CD4-positive, alpha-beta memory T cell (primary cell): ENCODE results near the gene PSME3IP1. TPM values are rescaled to one million over a fixed set of nuclear protein-coding genes. Genes with fewer than 3 reads are reported as not detected.
A peak's percentile ranks its signal among the peaks of the same experiment; 100 is the strongest.

Experiments used
- CTCF ChIA-PET: fragments of 350-600 bp; sonication (Branson Sonifier 250); formaldehyde crosslinking; loops from one replicate; lab custom pipeline; 2021; ENCODE audit warnings: inconsistent platforms; ENCODE audit not compliant: partially characterized antibody; lab: Charles Lee
- POLR2A ChIA-PET: fragments of 350-600 bp; sonication (Branson Sonifier 250); formaldehyde crosslinking; loops from one replicate; lab custom pipeline; 2021; ENCODE audit not compliant: partially characterized antibody; lab: Charles Lee
- DNase-seq, 5 donors: peaks; one replicate each; pipeline versions ENCODE4 v3.0.0 to v3.0.0-alpha.2; 2020 to 2022; ENCODE audit warnings: mixed read lengths in 1 of 5
- H3K27ac ChIP-seq: one replicate; pipeline ENCODE4 v1.7.0; 2013; ENCODE audit warnings: low read depth, low read length
- H3K27me3 ChIP-seq: 2 replicates; pipeline ENCODE4 v1.7.0; 2013; ENCODE audit warnings: mild to moderate bottlenecking, low read length, moderate library complexity; ENCODE audit not compliant: insufficient read depth
- H3K36me3 ChIP-seq: 2 replicates; pipeline ENCODE4 v1.7.0; 2013; ENCODE audit warnings: mild to moderate bottlenecking, low read length, moderate library complexity; ENCODE audit not compliant: insufficient read depth
- H3K4me1 ChIP-seq: 2 replicates; pipeline ENCODE4 v1.7.0; 2013; ENCODE audit warnings: mild to moderate bottlenecking, low read length, moderate library complexity; ENCODE audit not compliant: insufficient read depth
- H3K4me3 ChIP-seq, 2 donors: one replicate each; pipeline ENCODE4 v1.7.0; 2013; ENCODE audit warnings: low read length in 2 of 2, mild to moderate bottlenecking in 1 of 2
- H3K9me3 ChIP-seq, 2 donors: one replicate each; pipeline ENCODE4 v1.7.0; 2013; ENCODE audit warnings: low read length in 2 of 2, control low read depth in 1 of 2; ENCODE audit not compliant: control insufficient read depth in 1 of 2
- H3K27ac Mint-ChIP-seq, 7 donors: one replicate each; pipeline ENCODE4 v1.8.0; 2020 to 2021; ENCODE audit warnings: mixed read lengths in 7 of 7, mild to moderate bottlenecking in 6 of 7, inconsistent platforms in 3 of 7, moderate library complexity in 3 of 7
- H3K27me3 Mint-ChIP-seq, 2 donors: one replicate each; pipeline ENCODE4 v1.8.0; 2020 to 2021; ENCODE audit warnings: mixed read lengths in 2 of 2
- H3K36me3 Mint-ChIP-seq, 2 donors: one replicate each; pipeline ENCODE4 v1.8.0; 2020 to 2021; ENCODE audit warnings: mixed read lengths in 2 of 2, inconsistent platforms in 1 of 2, mild to moderate bottlenecking in 1 of 2
- H3K4me1 Mint-ChIP-seq, 4 donors: one replicate each; pipeline ENCODE4 v1.8.0; 2020 to 2021; ENCODE audit warnings: mixed read lengths in 4 of 4, mild to moderate bottlenecking in 1 of 4
- H3K4me3 Mint-ChIP-seq, 8 donors: one replicate each; pipeline ENCODE4 v1.8.0; 2020 to 2021; ENCODE audit warnings: mixed read lengths in 8 of 8, mild to moderate bottlenecking in 7 of 8, moderate library complexity in 6 of 8, inconsistent platforms in 3 of 8
- H3K9me3 Mint-ChIP-seq, 8 donors: one replicate each; pipeline ENCODE4 v1.8.0; 2020 to 2021; ENCODE audit warnings: mixed read lengths in 8 of 8, mild to moderate bottlenecking in 5 of 8, inconsistent platforms in 3 of 8, moderate library complexity in 1 of 8
- intact Hi-C: fragments of 100-400 bp; cut with micrococcal nuclease; formaldehyde crosslinking; loops from one replicate; pipeline ENCODE4 v1.15.1; 2023
- polyA plus RNA-seq, 2 donors: library from polyadenylated mRNA; unstranded; fragments of 300-500 nt; fragmentation: Illumina TruSeq; gene quantifications; one replicate each; pipeline ENCODE4 v1.2.3, GENCODE V29; 2021
- total RNA-seq, 2 experiments: library from RNA; stranded (reverse); gene quantifications; one replicate each; pipeline ENCODE4 v1.2.3, GENCODE V29; 2021

PSME3IP1 gene
- total RNA-seq (100 to 1,000 TPM; 147 to 157 TPM), polyA plus RNA-seq (10 to 100 TPM; 59.9 to 64.5 TPM)

- Histone ChIP-seq H3K27me3 (no peaks in the 10 kb centered on the region), H3K4me3 (peak within 1 kb of the TSS; percentile 88), H3K4me1 (peaks cover 45% of the 10 kb centered on the region), H3K9me3 (no peaks in the 10 kb centered on the region), H3K27ac (peak within 1 kb of the TSS; percentile 87), H3K36me3 (no peaks in the 10 kb centered on the region)
- ChIA-PET CTCF (interaction anchor here (0.9 to 2.0 kb wide), 5 partner anchors 9 to 231 kb away, joined by 3 to 10 read pairs (median 3); partner anchors contain the start of genes ARL2BP and CPNE2), POLR2A (interaction anchor here (0.6 to 2.4 kb wide), 34 partner anchors 9 to 940 kb away, joined by 3 to 15 read pairs (median 4); partner anchors contain the start of genes ARL2BP, CIAPIN1, COQ9 and CPNE2)
- DNase-seq = peak; percentile 99 to 100 (median 100)
- peak within 1 kb of the TSS; percentile 97 to 99 (median 99) for H3K4me3 Mint-ChIP-seq
- intact Hi-C loops = loop anchor here (1.0 to 10.0 kb wide), 6 partner anchors 59 to 259 kb away; partner anchors contain the start of genes ARL2BP, CIAPIN1, COQ9 and HERPUD1
- peaks cover 36 to 60% (median 48%) of the 10 kb centered on the region in 4 donors for H3K4me1 Mint-ChIP-seq
- no peaks in the 10 kb centered on the region for H3K9me3 Mint-ChIP-seq
- H3K36me3 Mint-ChIP-seq = peaks cover 0 to 28% of the 10 kb centered on the region in 2 donors
- H3K27me3 Mint-ChIP-seq = no peaks in the 10 kb centered on the region
- peak within 1 kb of the TSS; percentile 95 to 99 (median 97) for H3K27ac Mint-ChIP-seq
These were observed at the start of gene PSME3IP1, which contains the start of gene RSPRY1 for GRCh38 chr16:57185945-57186871. TSS of gene PSME3IP1 (minus strand) at chr16:57186039. CDS start at chr16:57173854, 12,185 bp downstream. TSS of gene RSPRY1 (plus strand) at chr16:57186329. CDS start at chr16:57204659, 18,330 bp downstream.

GRCh38 chr16:57235128-57236021, 49.5 kb upstream of the PSME3IP1 start:
- no peaks in the 10 kb centered on the region for H3K27me3 ChIP-seq
- H3K9me3 Mint-ChIP-seq = no peaks in the 10 kb centered on the region
- peaks cover 69 to 73% of the 10 kb centered on the region in 2 donors for H3K36me3 Mint-ChIP-seq
- peaks cover 56% of the 10 kb centered on the region for H3K36me3 ChIP-seq
- H3K9me3 ChIP-seq = no peaks in the 10 kb centered on the region
- no peak overlapping the region for H3K4me3 ChIP-seq
- no peak overlapping the region for H3K4me3 Mint-ChIP-seq
- H3K27ac ChIP-seq = no peak overlapping the region
- H3K27ac Mint-ChIP-seq = peak overlapping the region in 4 of 7 donors; percentile 14 to 46 (median 28)
- no peaks in the 10 kb centered on the region for H3K4me1 Mint-ChIP-seq
- CTCF ChIA-PET = no interaction called here
- POLR2A ChIA-PET = no interaction called here
- no peak for DNase-seq
- intact Hi-C loops = no loop called here
- H3K27me3 Mint-ChIP-seq = no peaks in the 10 kb centered on the region
- no peaks in the 10 kb centered on the region for H3K4me1 ChIP-seq

- Histone ChIP-seq H3K27ac (no peak overlapping the region), H3K4me3 (no peak overlapping the region), H3K36me3 (peaks cover 58% of the 10 kb centered on the region), H3K9me3 (no peaks in the 10 kb centered on the region), H3K4me1 (no peaks in the 10 kb centered on the region), H3K27me3 (no peaks in the 10 kb centered on the region)
- Mint-ChIP-seq H3K27me3 (no peaks in the 10 kb centered on the region), H3K9me3 (no peaks in the 10 kb centered on the region), H3K27ac (no peak overlapping the region), H3K4me1 (no peaks in the 10 kb centered on the region), H3K36me3 (peaks cover 68 to 75% of the 10 kb centered on the region in 2 donors), H3K4me3 (no peak overlapping the region)
- no peak for DNase-seq
- ChIA-PET POLR2A (no interaction called here), CTCF (no interaction called here)
- intact Hi-C loops = no loop called here
These were observed 48.9 kb upstream of the PSME3IP1 start for GRCh38 chr16:57234707-57235092.

GRCh38 chr16:57233944-57234706, 48.3 kb upstream of the PSME3IP1 start:
- Mint-ChIP-seq H3K4me3 (no peak overlapping the region), H3K4me1 (no peaks in the 10 kb centered on the region), H3K27me3 (no peaks in the 10 kb centered on the region), H3K36me3 (peaks cover 66 to 77% of the 10 kb centered on the region in 2 donors), H3K9me3 (no peaks in the 10 kb centered on the region), H3K27ac (peak overlapping the region in 2 of 7 donors; percentile 7 to 49)
- intact Hi-C loops = no loop called here
- no peaks in the 10 kb centered on the region for H3K9me3 ChIP-seq
- H3K27ac ChIP-seq = no peak overlapping the region
- no peaks in the 10 kb centered on the region for H3K27me3 ChIP-seq
- H3K4me3 ChIP-seq = no peak overlapping the region
- POLR2A ChIA-PET = no interaction called here
- H3K36me3 ChIP-seq = peaks cover 56% of the 10 kb centered on the region
- no peaks in the 10 kb centered on the region for H3K4me1 ChIP-seq
- DNase-seq = no peak
- CTCF ChIA-PET = no interaction called here

GRCh38 chr16:57231821-57232350, 46.0 kb upstream of the PSME3IP1 start:
- POLR2A ChIA-PET = interaction anchor here (0.6 kb wide), 1 partner anchor 300 kb away, joined by 3 read pairs; the partner anchor contains the start of gene HERPUD1
- Histone ChIP-seq H3K9me3 (no peaks in the 10 kb centered on the region), H3K4me3 (no peak overlapping the region), H3K27me3 (no peaks in the 10 kb centered on the region), H3K36me3 (peaks cover 62% of the 10 kb centered on the region), H3K4me1 (no peaks in the 10 kb centered on the region), H3K27ac (no peak overlapping the region)
- peaks cover 58 to 79% of the 10 kb centered on the region in 2 donors for H3K36me3 Mint-ChIP-seq
- H3K9me3 Mint-ChIP-seq = no peaks in the 10 kb centered on the region
- no peak overlapping the region for H3K4me3 Mint-ChIP-seq
- H3K4me1 Mint-ChIP-seq = no peaks in the 10 kb centered on the region
- CTCF ChIA-PET = interaction anchor here (1.1 kb wide), 1 partner anchor 9 kb away, joined by 3 read pairs; no protein-coding TSS in a partner anchor
- intact Hi-C loops = no loop called here
- H3K27me3 Mint-ChIP-seq = no peaks in the 10 kb centered on the region
- H3K27ac Mint-ChIP-seq = no peak overlapping the region
- DNase-seq = no peak

GRCh38 chr16:57229079-57229478, 43.2 kb upstream of the PSME3IP1 start:
- Mint-ChIP-seq H3K27me3 (no peaks in the 10 kb centered on the region), H3K27ac (no peak overlapping the region), H3K36me3 (peaks cover 49 to 83% of the 10 kb centered on the region in 2 donors), H3K9me3 (no peaks in the 10 kb centered on the region), H3K4me1 (no peaks in the 10 kb centered on the region), H3K4me3 (no peak overlapping the region)
- no peaks in the 10 kb centered on the region for H3K27me3 ChIP-seq
- no peaks in the 10 kb centered on the region for H3K4me1 ChIP-seq
- H3K27ac ChIP-seq = no peak overlapping the region
- H3K36me3 ChIP-seq = peaks cover 58% of the 10 kb centered on the region
- intact Hi-C loops = no loop called here
- CTCF ChIA-PET = no interaction called here
- no peaks in the 10 kb centered on the region for H3K9me3 ChIP-seq
- POLR2A ChIA-PET = no interaction called here
- no peak for DNase-seq
- H3K4me3 ChIP-seq = no peak overlapping the region
